GM18858 (cell line): ENCODE measurements around the gene KCNG2.

Source experiments
- ATAC-seq: cut with Tn5 transposase; IDR thresholded peaks from one replicate; pipeline ENCODE4 v1.9.1; 2021; ENCODE audit not compliant: unreplicated experiment

KCNG2 gene

DNA sequence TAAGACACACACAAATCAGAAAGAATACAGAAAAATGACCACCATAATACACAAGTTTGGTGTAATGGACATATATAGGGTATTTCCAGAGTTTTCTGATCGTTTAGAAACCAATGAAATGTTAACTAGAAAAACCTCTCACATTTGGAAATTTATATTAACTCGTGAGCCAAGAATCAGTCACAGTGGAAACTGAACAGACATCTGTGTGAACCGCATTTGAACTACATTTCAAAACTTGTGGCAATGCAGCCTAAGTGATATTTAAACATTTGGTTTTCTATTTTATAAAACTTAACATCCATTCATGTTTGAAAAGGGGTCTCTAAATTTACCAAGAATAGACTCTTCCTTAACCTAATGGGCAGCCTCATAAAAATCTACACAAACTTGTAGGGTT, 29.0 kb upstream of the KCNG2 start:
- no peak for ATAC-seq

DNA sequence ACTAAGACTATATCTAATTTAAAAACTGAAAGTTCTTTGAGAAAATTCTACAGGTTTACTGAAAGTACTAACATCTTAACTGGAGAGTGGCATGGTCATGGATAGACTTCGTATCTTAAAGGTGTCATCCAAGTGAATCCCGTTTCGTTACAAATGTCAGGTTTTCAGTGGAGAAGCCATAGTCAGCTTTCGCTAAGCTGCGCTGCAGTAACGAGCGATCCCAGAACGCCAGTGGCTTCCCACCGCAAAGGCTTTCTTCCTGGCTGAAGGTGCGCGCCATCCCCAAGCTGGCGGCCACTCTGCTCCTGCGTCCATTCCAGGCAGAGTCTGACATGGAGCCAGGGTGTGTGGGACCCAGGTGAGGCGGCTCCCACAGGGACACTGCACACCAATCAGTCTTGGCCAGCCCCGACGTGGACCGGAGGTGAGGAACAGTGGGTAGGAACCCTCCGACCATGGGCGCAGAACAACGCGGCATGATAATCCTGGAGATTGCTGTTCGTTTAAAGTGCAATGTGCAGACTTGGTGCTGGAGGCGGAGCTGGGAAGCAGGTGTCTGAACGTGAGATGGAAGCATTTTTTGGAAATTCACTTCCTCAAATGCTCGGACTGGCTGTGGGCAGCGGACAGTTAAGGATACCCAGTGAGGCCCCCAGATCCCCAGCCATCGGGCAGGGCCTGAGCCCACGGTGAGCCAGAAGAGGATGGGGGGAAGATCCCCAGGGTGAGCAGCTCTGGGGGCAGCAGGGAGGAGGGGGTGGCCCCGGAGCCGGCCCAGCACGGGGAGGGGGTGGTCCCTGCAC, 27.8 kb upstream of the KCNG2 start:
- no peak for ATAC-seq

DNA sequence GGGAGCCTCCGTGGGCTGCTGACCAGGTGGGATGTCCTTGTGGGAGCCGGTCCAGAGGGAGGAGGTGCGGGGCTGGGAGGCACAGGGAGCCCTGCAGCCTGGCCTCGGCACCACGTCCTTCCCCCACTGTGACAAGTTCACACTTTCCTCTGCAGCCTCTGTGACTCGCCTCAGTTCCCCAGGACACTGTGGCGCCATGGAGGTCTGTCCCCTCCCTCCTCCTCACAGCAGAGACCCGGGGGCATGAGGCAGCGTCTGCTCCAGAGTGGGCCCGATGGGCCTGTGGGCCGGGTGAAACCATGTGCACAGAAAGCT, 27.3 kb upstream of the KCNG2 start:
- ATAC-seq = no peak

- no peak for ATAC-seq
Observed at GRCh38 chr18:79770826-79771225, 26.9 kb upstream of the KCNG2 start.

DNA sequence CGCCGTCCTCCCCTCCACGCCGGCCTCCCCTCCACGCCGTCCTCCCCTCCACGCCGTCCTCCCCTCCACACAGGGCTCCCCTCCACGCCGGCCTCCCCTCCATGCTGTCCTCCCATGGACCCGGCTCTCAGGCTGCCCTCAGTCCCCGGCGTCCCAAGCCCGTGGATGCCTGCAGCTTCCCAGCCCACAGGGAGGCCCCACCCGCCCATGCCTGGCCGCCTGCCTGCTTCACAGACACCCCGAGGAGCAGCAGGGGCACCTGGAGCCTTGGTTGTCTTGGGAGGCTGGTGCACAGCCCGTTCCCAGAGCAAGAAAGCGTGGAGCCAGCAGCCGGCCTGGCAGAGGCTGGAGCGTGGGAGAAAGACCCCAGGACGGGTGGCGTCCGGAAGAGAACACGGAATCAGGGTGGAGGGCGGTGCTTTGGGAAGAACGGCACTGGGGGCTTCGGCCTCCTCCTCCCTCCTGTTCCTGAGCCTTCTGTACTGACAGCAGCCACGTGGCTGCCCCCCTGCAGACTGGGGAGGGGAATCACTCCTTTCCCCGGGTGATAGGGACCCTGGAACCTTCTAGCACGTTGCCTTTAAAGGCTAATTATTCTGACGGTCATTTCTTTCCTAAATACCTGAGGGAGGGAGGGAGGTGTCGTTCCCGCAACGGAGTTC, 26.2 kb upstream of the KCNG2 start:
- no peak for ATAC-seq

GRCh38 chr18:79772108-79772864, 25.5 kb upstream of the KCNG2 start:
- no peak for ATAC-seq

DNA sequence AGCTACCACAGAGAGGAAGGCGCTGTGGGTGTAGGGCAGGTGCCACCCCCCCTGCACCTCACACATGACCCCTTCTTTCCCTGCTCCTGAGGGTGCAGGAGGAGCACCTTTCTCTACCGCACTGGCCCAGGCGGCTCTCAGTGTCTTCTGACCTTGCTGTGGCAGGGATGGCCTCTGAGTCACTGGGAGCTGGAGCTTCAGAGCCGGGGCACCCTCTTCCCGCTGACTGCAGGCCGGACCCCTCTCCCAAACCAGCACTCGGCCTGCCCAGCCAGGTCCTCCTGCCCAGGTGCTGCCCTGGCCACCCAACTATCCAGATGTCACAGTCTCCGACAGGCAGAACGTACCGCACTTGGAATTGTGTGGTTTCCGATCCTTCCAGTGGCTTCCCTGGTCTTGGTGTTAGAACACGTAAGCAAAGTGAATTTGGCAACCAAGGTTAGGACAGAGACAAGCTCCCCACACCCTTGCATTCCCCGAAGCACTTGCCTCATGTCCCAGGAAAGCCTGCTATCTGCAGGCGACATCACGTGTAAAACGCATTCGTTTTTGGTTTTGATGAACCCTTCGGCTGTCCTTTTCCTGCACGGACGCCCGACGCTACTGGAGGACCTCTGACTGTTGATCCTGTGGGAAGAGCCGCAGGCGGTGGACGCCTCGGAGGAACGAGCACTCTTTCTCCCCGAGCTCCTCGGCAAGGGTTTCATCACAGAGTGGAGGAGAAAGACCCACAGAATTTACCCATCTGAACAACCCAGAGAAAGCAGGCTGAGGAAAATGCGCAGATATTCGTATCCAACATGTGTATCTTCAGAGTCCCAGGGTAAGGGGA, 24.7 kb upstream of the KCNG2 start:
- no peak for ATAC-seq

- ATAC-seq = no peak
Observed at GRCh38 chr18:79774111-79774510, 23.6 kb upstream of the KCNG2 start.

GRCh38 chr18:79775441-79776221, 22.1 kb upstream of the KCNG2 start:
- ATAC-seq = no peak

DNA sequence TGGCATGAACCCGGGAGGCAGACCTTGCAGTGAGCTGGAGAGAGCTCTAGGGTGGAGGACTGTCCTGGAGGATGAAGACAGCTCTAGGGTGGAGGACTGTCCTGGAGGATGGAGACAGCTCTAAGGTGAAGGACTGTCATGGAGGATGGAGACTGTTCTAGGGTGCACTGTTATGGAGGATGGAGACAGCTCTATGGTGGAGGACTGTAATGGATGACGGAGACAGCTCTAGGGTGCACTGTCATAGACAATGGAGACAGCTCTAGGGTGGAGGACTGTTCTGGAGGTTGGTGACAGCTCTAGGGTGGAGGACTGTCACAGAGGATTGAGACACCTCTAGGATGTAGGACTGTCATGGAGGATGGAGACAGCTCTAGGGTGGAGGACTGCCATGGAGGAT, 21.1 kb upstream of the KCNG2 start:
- no peak for ATAC-seq

GRCh38 chr18:79778291-79778791, 19.4 kb upstream of the KCNG2 start:
- no peak for ATAC-seq

DNA sequence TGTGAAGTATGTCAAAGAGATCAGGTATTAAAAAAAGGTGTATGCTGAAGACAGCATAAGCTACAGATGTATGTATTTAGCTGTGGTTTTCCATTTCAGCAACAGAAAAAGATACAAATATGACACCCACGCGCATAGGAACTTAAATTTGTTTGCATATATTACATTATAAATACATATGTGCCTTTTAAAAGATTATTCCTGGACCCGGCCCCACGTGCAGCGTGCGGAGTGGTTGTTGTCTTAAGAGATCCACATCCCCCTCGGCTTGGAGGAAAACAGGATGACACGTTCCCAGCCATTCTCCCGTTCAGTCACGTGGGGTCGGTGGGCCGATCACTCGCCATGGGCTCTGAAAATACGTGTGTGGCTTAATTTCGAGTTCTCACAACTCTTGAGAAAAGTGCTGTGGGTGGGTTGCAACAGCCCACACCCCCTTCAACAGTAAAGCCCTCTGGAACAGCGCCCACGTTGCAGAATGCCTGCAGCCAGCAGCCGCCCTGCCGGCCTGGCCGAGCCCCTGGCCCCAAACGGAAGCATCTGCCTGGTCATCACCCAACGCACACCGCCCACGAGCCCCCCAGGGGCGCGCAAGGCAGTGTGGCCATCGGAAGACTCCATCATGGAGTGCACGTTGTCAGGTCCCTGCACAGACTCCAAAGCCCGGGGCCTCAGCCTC, 18.6 kb upstream of the KCNG2 start:
- ATAC-seq = no peak

DNA sequence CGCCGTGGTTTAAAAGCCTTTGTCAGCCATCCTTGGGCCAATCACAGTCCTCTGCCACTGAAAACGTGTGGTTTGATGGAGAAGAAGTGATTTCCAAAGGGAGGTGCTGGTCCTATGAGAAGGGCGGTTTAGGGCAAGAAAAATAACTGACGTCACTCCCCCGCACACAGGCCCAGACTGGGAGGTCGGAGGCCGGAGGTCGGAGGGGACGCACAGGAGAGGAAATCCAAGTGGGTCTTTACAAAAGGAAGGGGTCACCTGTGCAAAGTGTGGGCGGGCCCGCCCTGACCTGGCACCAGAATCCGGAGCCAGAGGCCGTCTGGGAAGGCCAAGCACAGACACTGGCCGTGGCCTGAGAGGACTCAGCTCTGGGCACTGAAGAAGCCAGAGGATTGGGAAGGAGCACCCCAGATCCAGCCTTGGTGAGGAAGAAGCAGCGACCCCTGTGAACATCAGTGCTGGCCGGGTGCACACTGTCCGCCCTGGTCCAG, 18.0 kb upstream of the KCNG2 start:
- no peak for ATAC-seq

DNA sequence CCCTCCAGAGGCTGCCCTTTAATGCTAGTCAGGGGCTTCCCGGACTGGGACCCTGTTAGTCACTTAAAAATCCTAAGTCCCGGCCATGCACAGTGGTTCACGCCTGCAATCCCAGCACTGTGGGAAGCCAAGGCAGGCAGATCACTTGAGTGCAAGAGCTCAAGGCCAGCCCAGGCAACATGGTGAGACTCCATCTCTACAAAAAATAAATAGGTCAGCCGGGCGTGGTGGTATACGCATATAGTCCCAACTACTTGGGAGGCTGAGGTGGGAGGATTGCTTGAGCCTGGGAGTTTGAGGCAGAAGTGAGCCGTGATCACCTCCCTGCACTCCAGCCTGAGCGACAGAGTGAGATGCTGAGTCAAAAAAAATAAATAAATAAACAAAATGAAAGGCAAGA, 17.2 kb upstream of the KCNG2 start:
- ATAC-seq = no peak

GRCh38 chr18:79781331-79781941, 16.3 kb upstream of the KCNG2 start:
- ATAC-seq = no peak

- ATAC-seq = no peak
Observed at GRCh38 chr18:79782566-79783308, 15.0 kb upstream of the KCNG2 start.

DNA sequence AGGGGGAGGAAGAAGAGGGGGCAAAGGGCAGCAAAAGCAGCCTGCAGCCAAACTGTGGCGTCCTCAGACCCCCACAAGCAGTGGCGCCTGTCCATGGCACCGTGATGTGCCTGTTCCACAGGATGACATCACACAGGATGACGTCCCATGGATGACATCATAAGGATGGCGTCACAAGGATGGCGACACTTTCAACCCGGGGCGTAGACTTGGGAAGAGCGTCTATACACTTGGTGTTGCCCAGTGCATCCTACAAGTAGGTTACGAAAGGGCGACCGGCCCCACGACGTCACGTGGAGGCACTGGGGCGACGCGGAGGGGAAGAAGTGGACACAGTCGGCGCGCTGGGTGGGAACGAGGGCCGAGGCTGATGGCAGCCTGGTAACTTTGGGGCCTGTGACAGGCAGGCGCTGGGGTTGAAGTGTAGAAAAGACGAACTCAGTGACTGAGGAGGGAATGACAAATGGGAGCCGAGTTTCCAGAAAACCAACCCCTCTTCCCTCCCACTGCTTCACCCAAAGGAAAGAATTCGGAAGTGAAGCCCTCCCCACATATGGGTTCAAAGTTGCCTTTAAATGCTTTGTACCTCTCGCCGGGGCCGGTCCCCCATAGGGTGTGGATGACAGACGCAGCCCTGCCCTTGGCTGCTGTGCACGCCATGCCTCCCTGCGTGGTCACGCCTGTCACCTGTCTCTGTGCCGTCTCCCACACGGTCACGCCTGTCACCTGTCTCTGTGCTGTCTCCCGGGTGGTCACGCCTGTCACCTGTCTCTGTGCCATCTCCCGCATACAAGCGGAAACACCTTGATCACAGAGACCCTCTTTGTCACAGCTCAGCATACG, 13.4 kb upstream of the KCNG2 start:
- no peak for ATAC-seq
